ENCODE measurements around the gene UBTD1. TPM values are rescaled to one million over a fixed set of nuclear protein-coding genes. Genes with fewer than 3 reads are reported as not detected.
"Not testable (repeated sequence)": the region's sequence is repeated elsewhere in the genome, so short reads cannot be mapped to it uniquely, and the experiment has no call there.

UBTD1 gene
- total RNA-seq, 1 donor from 2014 or later = 37.5 TPM

GRCh38 chr10:97553575-97554031 lies 54.9 kb downstream of the UBTD1 start:
- Histone ChIP-seq H3K9me3 (no peaks in the 10 kb centered on the region), H3K27me3 (no peaks in the 10 kb centered on the region), H3K4me3 (no peak overlapping the region), H3K27ac (no peak overlapping the region), H3K4me1 (peaks cover 11% of the 10 kb centered on the region), H3K36me3 (no peaks in the 10 kb centered on the region)
- DNase-seq (peak; percentile 85), ATAC-seq (peak; percentile 97)
- intact Hi-C loops (cut with DNase I) = loop anchor here (5.0 kb wide), 1 partner anchor 91 kb away; no protein-coding TSS in a partner anchor
- peak; percentile 86 for TF ChIP-seq CTCF (IDR thresholded peaks at IDR 0.05)

GRCh38 chr10:97554336-97554735 lies 55.6 kb downstream of the UBTD1 start:
- not testable (repeated sequence) for H3K27ac ChIP-seq, H3K4me3 ChIP-seq, H3K36me3 ChIP-seq, H3K27me3 ChIP-seq, DNase-seq, H3K9me3 ChIP-seq, ATAC-seq
- intact Hi-C loops (cut with DNase I) = loop anchor here (5.0 kb wide), 1 partner anchor 92 kb away; no protein-coding TSS in a partner anchor
- H3K4me1 ChIP-seq = peaks cover 10% of the 10 kb centered on the region

- H3K36me3 ChIP-seq; H3K27ac ChIP-seq; DNase-seq; ATAC-seq; H3K4me1 ChIP-seq; H3K9me3 ChIP-seq; H3K4me3 ChIP-seq; intact Hi-C loops (cut with DNase I); H3K27me3 ChIP-seq: not testable (repeated sequence)
Observed at GRCh38 chr10:97555541-97555940, 56.8 kb downstream of the UBTD1 start.

GRCh38 chr10:97560731-97561381 lies 62.1 kb downstream of the UBTD1 start:
- H3K36me3 ChIP-seq; DNase-seq; H3K4me1 ChIP-seq; H3K9me3 ChIP-seq; intact Hi-C loops (cut with DNase I); H3K4me3 ChIP-seq; H3K27me3 ChIP-seq; ATAC-seq: not testable (repeated sequence)
- H3K27ac ChIP-seq = peak overlapping the region; percentile 8

- H3K4me1 ChIP-seq; H3K27me3 ChIP-seq; H3K9me3 ChIP-seq; H3K27ac ChIP-seq; intact Hi-C loops (cut with DNase I); ATAC-seq; H3K4me3 ChIP-seq; H3K36me3 ChIP-seq; DNase-seq: not testable (repeated sequence)
Observed at GRCh38 chr10:97561386-97562077, 62.8 kb downstream of the UBTD1 start.

GRCh38 chr10:97562329-97562728 lies 63.6 kb downstream of the UBTD1 start:
- H3K9me3 ChIP-seq; H3K4me3 ChIP-seq; DNase-seq; H3K27ac ChIP-seq; ATAC-seq; H3K36me3 ChIP-seq; H3K4me1 ChIP-seq; H3K27me3 ChIP-seq; intact Hi-C loops (cut with DNase I): not testable (repeated sequence)

GRCh38 chr10:97563337-97563736 lies 64.6 kb downstream of the UBTD1 start:
- ATAC-seq = no peak

More at GRCh38 chr10:97563337-97563736, 64.6 kb downstream of the UBTD1 start:
- no peak overlapping the region for H3K27ac ChIP-seq
- no peaks in the 10 kb centered on the region for H3K4me1 ChIP-seq
- H3K36me3 ChIP-seq = peaks cover under 1% of the 10 kb centered on the region
- H3K9me3 ChIP-seq = no peaks in the 10 kb centered on the region
- no peak overlapping the region for H3K4me3 ChIP-seq
- no peak for TF ChIP-seq CTCF (IDR thresholded peaks at IDR 0.05)
- no peaks in the 10 kb centered on the region for H3K27me3 ChIP-seq
- intact Hi-C loops (cut with DNase I) = no loop called here
- DNase-seq = no peak
